SU-DHL-6 (cell line): ENCODE measurements around the gene ACAP2.

ENCODE experiments used
- CTCF ChIP-seq: fragments of 200-600 bp; sonication (generic); IDR thresholded peaks from one replicate; pipeline ENCODE4 v1.5.1; 2017; ENCODE audit warnings: antibody characterized with exemption, mild to moderate bottlenecking, low read length, moderate library complexity; ENCODE audit not compliant: insufficient read depth, poor library complexity, severe bottlenecking
- EZH2phosphoT487 ChIP-seq: fragments of 200-600 bp; sonication (generic), shearing (Covaris generic); conservative IDR thresholded peaks from 2 replicates; pipeline ENCODE4 v1.6.1; 2018; ENCODE audit warnings: mild to moderate bottlenecking, antibody characterized with exemption, low read length, moderate library complexity, mixed read lengths

- TF ChIP-seq CTCF (no peak), EZH2phosphoT487 (no peak)
Observed at GRCh38 chr3:195403244-195403643, 39.6 kb downstream of the ACAP2 start.
